Measurements from ENCODE around the gene DNAI2.

DNA sequence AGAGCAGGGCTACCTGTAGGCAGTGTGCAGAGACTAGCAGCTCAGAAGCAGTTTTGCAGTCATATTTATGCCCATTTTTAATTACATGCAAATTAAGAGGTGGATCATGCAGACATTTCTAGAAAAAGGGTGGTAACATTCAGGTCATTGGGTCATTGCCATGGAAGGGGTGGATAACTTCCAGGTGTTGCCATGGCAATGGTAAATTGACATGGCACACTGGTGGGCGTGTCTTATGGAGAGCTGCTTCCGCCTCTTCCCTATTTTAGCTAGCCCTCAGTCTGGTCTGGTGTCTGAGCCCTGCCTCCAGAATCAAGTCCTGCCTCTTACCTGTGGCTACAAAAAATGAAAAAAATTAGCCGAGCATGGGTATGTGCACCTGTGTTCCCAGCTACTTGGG is 2.8 kb upstream of the DNAI2 start:
- TF ChIP-seq POLR2AphosphoS5 (IDR thresholded peaks at IDR 0.05; ENCODE audit: low read depth, low read length), result no peak
- TF ChIP-seq TAF1 (IDR thresholded peaks at IDR 0.05; ENCODE audit: borderline replicate concordance, low read depth, low read length), result no peak
